Measurements from ENCODE around the gene CTPS1.

CTPS1 gene

GRCh38 chr1:40997096-40997495 lies 17.6 kb downstream of the CTPS1 start:
- no peak for TF ChIP-seq CTCF (IDR thresholded peaks at IDR 0.05; ENCODE audit: control extremely low read depth, extremely low read depth, low read depth, missing control alignments)
- CTCF ChIA-PET = interaction anchor here (1.2 to 2.3 kb wide), 2 partner anchors 13 to 163 kb away, joined by 3 to 9 read pairs; no protein-coding TSS in a partner anchor
- POLR2A ChIA-PET = no interaction called here
- DNase-seq (ENCODE audit: extremely low spot score) = no peak

- no peak for TF ChIP-seq CTCF (IDR thresholded peaks at IDR 0.05; ENCODE audit: control extremely low read depth, extremely low read depth, low read depth, missing control alignments)
- POLR2A ChIA-PET = no interaction called here
- CTCF ChIA-PET = interaction anchor here (0.8 to 2.3 kb wide), 2 partner anchors 14 to 46 kb away, joined by 3 to 9 read pairs; no protein-coding TSS in a partner anchor
- DNase-seq (ENCODE audit: extremely low spot score) = no peak
Measured at GRCh38 chr1:40998668-40999067, 19.2 kb downstream of the CTPS1 start.

GRCh38 chr1:41003127-41003639 lies 23.7 kb downstream of the CTPS1 start:
- ChIA-PET POLR2A (interaction anchor here (0.7 to 1.2 kb wide), 2 partner anchors 20 to 23 kb away, joined by 3 to 4 read pairs; partner anchors contain the start of gene CTPS1), CTCF (interaction anchor here (0.8 to 2.7 kb wide), 18 partner anchors 8 to 859 kb away, joined by 3 to 25 read pairs (median 5); partner anchors contain the start of genes CTPS1 and SLFNL1)
- no peak for TF ChIP-seq CTCF (IDR thresholded peaks at IDR 0.05; ENCODE audit: control extremely low read depth, extremely low read depth, low read depth, missing control alignments)
- DNase-seq (ENCODE audit: extremely low spot score) = no peak

- peak; percentile 57 for TF ChIP-seq CTCF (IDR thresholded peaks at IDR 0.05; ENCODE audit: control extremely low read depth, extremely low read depth, low read depth, missing control alignments)
- ChIA-PET POLR2A (interaction anchor here (0.7 to 1.2 kb wide), 2 partner anchors 21 to 24 kb away, joined by 3 to 4 read pairs; partner anchors contain the start of gene CTPS1), CTCF (interaction anchor here (0.8 to 2.7 kb wide), 19 partner anchors 9 to 860 kb away, joined by 3 to 25 read pairs (median 5); partner anchors contain the start of genes CTPS1 and SLFNL1)
- peak; percentile 83 for DNase-seq (ENCODE audit: extremely low spot score)
Measured at GRCh38 chr1:41003640-41004220, 24.2 kb downstream of the CTPS1 start.

- TF ChIP-seq CTCF (IDR thresholded peaks at IDR 0.05; ENCODE audit: control extremely low read depth, extremely low read depth, low read depth, missing control alignments) = no peak
- no peak for DNase-seq (ENCODE audit: extremely low spot score)
- POLR2A ChIA-PET = no interaction called here
- CTCF ChIA-PET = no interaction called here
Measured at GRCh38 chr1:41005876-41006275, 26.4 kb downstream of the CTPS1 start.

GRCh38 chr1:41006942-41007865 lies 27.7 kb downstream of the CTPS1 start:
- no peak for TF ChIP-seq CTCF (IDR thresholded peaks at IDR 0.05; ENCODE audit: control extremely low read depth, extremely low read depth, low read depth, missing control alignments)
- CTCF ChIA-PET = no interaction called here
- no peak for DNase-seq (ENCODE audit: extremely low spot score)
- POLR2A ChIA-PET = no interaction called here

Data from GM10248 (cell line).